K562 (cell line): ENCODE measurements around the gene EXOC4. TPM values are rescaled to one million over a fixed set of nuclear protein-coding genes. Genes with fewer than 3 reads are reported as not detected.

ENCODE experiments used
- ATAC-seq: fragments of 200-7000 bp; cut with Tn5 transposase; 3 replicates; pipeline ENCODE4 v1.9.1; 2020; ENCODE audit warnings: moderate library complexity
- BruUV-seq: library from RNA; stranded (reverse); fragments of 400-500 nt; replicated peaks from 2 replicates; lab custom pipeline; 2021; lab: Mats Ljungman, UMichigan
- CTCF ChIA-PET: fragments of 300-600 bp; formaldehyde crosslinking; extraction: SDS; loops from one replicate; lab custom pipeline; 2021; ENCODE audit warnings: low intra/inter-chr PET ratio; lab: Yijun Ruan, JAX
- POLR2A ChIA-PET: fragments of 300-600, 350-650 bp; sonication (Branson Sonifier 250); formaldehyde crosslinking; extraction: SDS; loops from one replicate; lab custom pipeline; 2021; ENCODE audit warnings: antibody characterized with exemption, inconsistent platforms; lab: Yijun Ruan, JAX
- DNase-seq, 4 experiments: peaks; one replicate each; pipeline versions ENCODE4 v3.0.0 to v3.0.0-alpha.2; 2011 to 2018; ENCODE audit warnings: low spot score in 3 of 4, mixed read lengths in 3 of 4; ENCODE audit errors: extremely low read depth in 1 of 4
- FAIRE-seq: peaks from 2 replicates; lab custom pipeline; 2011; peaks lifted over from hg19 to GRCh38; lab: Jason Lieb, UNC
- H2AFZ ChIP-seq: 2 replicates; pipeline ENCODE4 v1.6.0; 2011; ENCODE audit warnings: low read depth, low read length, control low read depth, inconsistent platforms
- H3K27ac ChIP-seq: fragments of 200-600 bp; 3 replicates; pipeline ENCODE4 v1.8.0; 2011; ENCODE audit warnings: low read depth, mild to moderate bottlenecking, control low read depth, inconsistent platforms, low read length, moderate library complexity, mixed read lengths; ENCODE audit errors: extremely low read depth
- H3K27me3 ChIP-seq, 2 experiments: fragments of 300-600 bp in 1 of 2; 2 replicates in 1 of 2; 3 replicates in 1 of 2; pipeline versions ENCODE4 v1.6.0 to v1.8.0; 2011; ENCODE audit warnings: inconsistent platforms in 2 of 2, low read length in 2 of 2, mild to moderate bottlenecking in 1 of 2, mixed read lengths in 1 of 2, moderate library complexity in 1 of 2; ENCODE audit not compliant: control insufficient read depth in 2 of 2, insufficient read depth in 2 of 2
- H3K36me3 ChIP-seq: fragments of 300-600 bp; 3 replicates; pipeline ENCODE4 v1.8.0; 2011; ENCODE audit warnings: mild to moderate bottlenecking, low read length, inconsistent platforms; ENCODE audit not compliant: control insufficient read depth, insufficient read depth
- H3K4me1 ChIP-seq, 2 experiments: fragments of 200-600 bp in 1 of 2; replicated peaks in 1 of 2; 2 replicates in 1 of 2; 3 replicates in 1 of 2; pipeline versions ENCODE4 v1.5.1 to v1.8.0; 2011; ENCODE audit warnings: inconsistent platforms in 2 of 2, low read length in 2 of 2, mild to moderate bottlenecking in 1 of 2, mixed read lengths in 1 of 2, moderate library complexity in 1 of 2; ENCODE audit not compliant: control insufficient read depth in 2 of 2, insufficient read depth in 2 of 2
- H3K4me2 ChIP-seq: 2 replicates; pipeline ENCODE4 v1.6.1; 2011; ENCODE audit warnings: low read length, control low read depth, inconsistent platforms, mixed read lengths; ENCODE audit not compliant: insufficient read depth
- H3K4me3 ChIP-seq: fragments of 200-600 bp; sonication (generic), shearing (Covaris generic); 2 replicates; pipeline ENCODE4 v1.5.1; 2016; ENCODE audit warnings: control low read depth, inconsistent platforms
- H3K79me2 ChIP-seq: fragments of 200-600 bp; 3 replicates; pipeline ENCODE4 v1.8.0; 2011; ENCODE audit warnings: low read length, inconsistent platforms; ENCODE audit not compliant: control insufficient read depth, insufficient read depth
- H3K9ac ChIP-seq, 2 experiments: 2 replicates each; pipeline versions ENCODE4 v1.6.0 to v1.6.1; 2011; ENCODE audit warnings: low read depth in 2 of 2, low read length in 2 of 2, control low read depth in 1 of 2, inconsistent platforms in 1 of 2, mild to moderate bottlenecking in 1 of 2, mixed read lengths in 1 of 2; ENCODE audit not compliant: insufficient read depth in 1 of 2
- H3K9me1 ChIP-seq: one replicate; pipeline ENCODE4 v1.6.0; 2011; ENCODE audit warnings: inconsistent platforms, mild to moderate bottlenecking, low read length, moderate library complexity; ENCODE audit not compliant: control insufficient read depth, insufficient read depth
- H3K9me3 ChIP-seq: replicated peaks from 2 replicates; pipeline ENCODE4 v1.5.1; 2011; ENCODE audit warnings: low read depth, low read length, inconsistent platforms; ENCODE audit not compliant: control insufficient read depth, insufficient read depth
- H4K20me1 ChIP-seq: replicated peaks from 2 replicates; pipeline ENCODE4 v1.6.1; 2011; ENCODE audit warnings: low read length, inconsistent platforms, mixed read lengths; ENCODE audit not compliant: control insufficient read depth, insufficient read depth
- CBFA2T3 ChIP-seq: fragments of 450-650 bp; IDR thresholded peaks from 2 replicates; pipeline ENCODE4 v1.6.1; 2017
- MTA2 ChIP-seq: fragments of 450-650 bp; IDR thresholded peaks from 2 replicates; pipeline ENCODE4 v1.6.1; 2016; ENCODE audit warnings: low read depth
- NBN ChIP-seq: fragments of 450-650 bp; IDR thresholded peaks from 2 replicates; pipeline ENCODE4 v1.6.1; 2016; ENCODE audit warnings: low read depth, mild to moderate bottlenecking
- NR1H2 ChIP-seq: sonication (generic); formaldehyde crosslinking; IDR thresholded peaks from 2 replicates; pipeline ENCODE4 v1.4.0; 2020; ENCODE audit warnings: mild to moderate bottlenecking, missing genetic modification reagents
- RAD21 ChIP-seq, 2 experiments: fragments of 250-450 bp in 1 of 2; fragments of 450-650 bp in 1 of 2; sonication (Bioruptor Pico) in 1 of 2; formaldehyde crosslinking in 1 of 2; IDR thresholded peaks in 1 of 2; conservative IDR thresholded peaks in 1 of 2; 2 replicates each; pipeline versions ENCODE4 v1.4.0 to v1.8.0; 2020 to 2022; ENCODE audit warnings: mild to moderate bottlenecking in 2 of 2, moderate library complexity in 1 of 2
- XRCC5 ChIP-seq: fragments of 200-400 bp; formaldehyde crosslinking; IDR thresholded peaks from 2 replicates; pipeline ENCODE4 v1.6.1; 2017; ENCODE audit warnings: low read depth, mild to moderate bottlenecking, low read length
- ZC3H8 ChIP-seq: fragments of 450-650 bp; IDR thresholded peaks from 2 replicates; pipeline ENCODE4 v1.6.1; 2017
- ZFP1 ChIP-seq: fragments of 450-650 bp; formaldehyde crosslinking; IDR thresholded peaks from 2 replicates; pipeline ENCODE4 v1.4.0; 2020; ENCODE audit warnings: mild to moderate bottlenecking, mixed read lengths
- ZNF212 ChIP-seq: fragments of 450-650 bp; formaldehyde crosslinking; IDR thresholded peaks from 2 replicates; pipeline ENCODE4 v1.4.0; 2020; ENCODE audit warnings: mild to moderate bottlenecking
- ZNF280A ChIP-seq: fragments of 450-650 bp; IDR thresholded peaks from 2 replicates; pipeline ENCODE4 v1.6.1; 2018; ENCODE audit warnings: mild to moderate bottlenecking, low read depth; ENCODE audit not compliant: partially characterized antibody
- ZNF316 ChIP-seq: fragments of 450-650 bp; IDR thresholded peaks from 2 replicates; pipeline ENCODE4 v1.6.1; 2016
- ZNF408 ChIP-seq: fragments of 250-450 bp; sonication (Bioruptor Pico); IDR thresholded peaks from 2 replicates; pipeline ENCODE4 v1.4.0; 2020; ENCODE audit warnings: low read depth, mild to moderate bottlenecking, moderate library complexity
- ZNF778 ChIP-seq: fragments of 450-650 bp; formaldehyde crosslinking; IDR thresholded peaks from 2 replicates; pipeline ENCODE4 v1.4.0; 2020; ENCODE audit warnings: mild to moderate bottlenecking, moderate library complexity
- WGBS: fragments of 100-300 bp; shearing (Covaris generic); methylation state at CpG from one replicate; pipeline ENCODE4 v1.1.6; 2016; ENCODE audit warnings: low coverage, mixed read lengths; ENCODE audit not compliant: insufficient coverage; ENCODE audit errors: missing lambda C conversion rate; 5-methylcytosine and 5-hydroxymethylcytosine counted together
- in situ Hi-C: fragments of 300-500 bp; cut with MboI; formaldehyde crosslinking; loops from 4 replicates; pipeline ENCODE4 v1.15.0; 2018; ENCODE audit warnings: inconsistent platforms, mixed read lengths
- intact Hi-C: fragments of 100-400 bp; cut with micrococcal nuclease; formaldehyde crosslinking; loops from 2 replicates; pipeline ENCODE4 v1.14.2; 2022
- polyA plus RNA-seq, 8 experiments: library from polyadenylated mRNA; depleted of rRNA in 4 of 8; stranded (reverse) in 5 of 8; unstranded in 3 of 8; fragments of >200 nt; fragmentation: Nextera tagmentation in 2 of 8; fragmentation: Illumina TruSeq in 1 of 8; extraction: Ambion mirVana in 2 of 8; extraction: Trizol in 1 of 8; gene quantifications; 2 replicates each; pipeline versions ENCODE4 v1.2.1 to v1.2.3, GENCODE V29; 2011 to 2014; ENCODE audit warnings: inconsistent platforms in 1 of 8, missing spikeins in 1 of 8
- total RNA-seq, 7 experiments: library from RNA; depleted of rRNA in 6 of 7; stranded (reverse); fragments of >200 nt in 6 of 7; fragmentation: Illumina TruSeq in 2 of 7; extraction: Trizol in 2 of 7; gene quantifications; 2 replicates each; pipeline versions ENCODE4 v1.2.1 to v1.2.3, GENCODE V29; 2011 to 2021; ENCODE audit warnings: low replicate concordance in 1 of 7

Gene EXOC4
- total and polyA plus RNA-seq, 9 of the 15 experiments (the other 6 are each of a cell fraction or from before 2014, with no cell fraction given), result 18.5 to 73.1 (median 46.6) TPM

- H3K9me1 ChIP-seq, result no peaks in the 10 kb centered on the region
- ChIA-PET CTCF (no interaction called here), POLR2A (no interaction called here)
- no peaks in the 10 kb centered on the region for H3K27me3 ChIP-seq
- no peaks in the 10 kb centered on the region for H3K36me3 ChIP-seq
- H3K9ac ChIP-seq, result no peak overlapping the region
- ATAC-seq (no peak), FAIRE-seq (no peak), DNase-seq (no peak)
- intact Hi-C loops, result no loop called here
- H3K4me1 ChIP-seq, result no peaks in the 10 kb centered on the region
- no TSS peak for BruUV-seq
- no peak overlapping the region for H2AFZ ChIP-seq
- no peaks in the 10 kb centered on the region for H4K20me1 ChIP-seq
- in situ Hi-C loops, result no loop called here
- H3K27ac ChIP-seq, result no peak overlapping the region
- WGBS, result 49% methylated on average over 4 of the region's 4 CpGs
- H3K4me2 ChIP-seq, result no peak overlapping the region
- H3K4me3 ChIP-seq, result no peak overlapping the region
- no peaks in the 10 kb centered on the region for H3K9me3 ChIP-seq
- no peaks in the 10 kb centered on the region for H3K79me2 ChIP-seq
- TF ChIP-seq RAD21 (CRISPR knock-in tag; conservative IDR thresholded peaks at IDR 0.05 in 1 of 2, IDR thresholded peaks at IDR 0.05 in 1 of 2) (no peak), ZNF280A (no peak), ZNF316 (no peak), ZNF408 (CRISPR knock-in tag) (no peak), ZNF212 (CRISPR knock-in tag) (no peak), NR1H2 (no peak), NBN (no peak), ZC3H8 (no peak), MTA2 (no peak), CBFA2T3 (no peak), XRCC5 (no peak), ZFP1 (CRISPR knock-in tag) (no peak), ZNF778 (CRISPR knock-in tag) (no peak)
Observed at GRCh38 chr7:133618970-133619369, 366.1 kb downstream of the EXOC4 start.
